HEK293 (cell line): ENCODE measurements around the gene TMED9.

ENCODE experiments used
- SP7 ChIP-seq: fragments of 450-650 bp; formaldehyde crosslinking; IDR thresholded peaks from 2 replicates; pipeline ENCODE4 v1.5.1; 2016; ENCODE audit warnings: missing biosample characterization, missing genetic modification characterization
- TCF7L2 ChIP-seq: IDR thresholded peaks from 2 replicates; pipeline ENCODE4 v1.6.1; 2011; ENCODE audit warnings: low read depth, mild to moderate bottlenecking, inconsistent platforms, low read length, moderate library complexity, borderline replicate concordance
- YY1 ChIP-seq: fragments of 450-650 bp; formaldehyde crosslinking; IDR thresholded peaks from 2 replicates; pipeline ENCODE4 v1.5.1; 2018; ENCODE audit warnings: missing biosample characterization, missing genetic modification characterization
- ZBTB17 ChIP-seq: fragments of 450-650 bp; formaldehyde crosslinking; IDR thresholded peaks from 2 replicates; pipeline ENCODE4 v1.5.1; 2016; ENCODE audit warnings: missing biosample characterization, missing genetic modification characterization
- ZBTB7A ChIP-seq: fragments of 450-650 bp; formaldehyde crosslinking; IDR thresholded peaks from 2 replicates; pipeline ENCODE4 v1.5.1; 2016; ENCODE audit warnings: low read depth, missing biosample characterization, missing genetic modification characterization
- ZNF24 ChIP-seq: fragments of 450-650 bp; formaldehyde crosslinking; IDR thresholded peaks from 2 replicates; pipeline ENCODE4 v1.5.1; 2016; ENCODE audit warnings: missing biosample characterization, missing genetic modification characterization
- ZNF311 ChIP-seq: fragments of 450-650 bp; formaldehyde crosslinking; IDR thresholded peaks from 2 replicates; pipeline ENCODE4 v1.5.1; 2017; ENCODE audit warnings: missing biosample characterization, missing genetic modification characterization, borderline replicate concordance
- ZNF416 ChIP-seq: fragments of 450-650 bp; formaldehyde crosslinking; IDR thresholded peaks from 2 replicates; pipeline ENCODE4 v1.5.1; 2016; ENCODE audit warnings: missing biosample characterization, missing genetic modification characterization
- ZNF626 ChIP-seq: fragments of 450-650 bp; sonication (Bioruptor Pico); formaldehyde crosslinking; IDR thresholded peaks from 2 replicates; pipeline ENCODE4 v1.5.1; 2018; ENCODE audit warnings: missing biosample characterization, missing genetic modification characterization, inconsistent platforms
- ZNF792 ChIP-seq: fragments of 450-650 bp; formaldehyde crosslinking; IDR thresholded peaks from 2 replicates; pipeline ENCODE4 v1.5.1; 2016; ENCODE audit warnings: missing biosample characterization, missing genetic modification characterization
- ZSCAN16 ChIP-seq: fragments of 450-650 bp; formaldehyde crosslinking; IDR thresholded peaks from 2 replicates; pipeline ENCODE4 v1.5.1; 2016; ENCODE audit warnings: missing biosample characterization, missing genetic modification characterization
- TF ChIP-seq, protein P1 (sequence below): fragments of 450-650 bp; formaldehyde crosslinking; IDR thresholded peaks from 2 replicates; pipeline ENCODE4 v1.5.1; 2016; ENCODE audit warnings: missing biosample characterization, missing genetic modification characterization
- TF ChIP-seq, protein P2 (sequence below): fragments of 450-650 bp; formaldehyde crosslinking; IDR thresholded peaks from 2 replicates; pipeline ENCODE4 v1.5.1; 2017; ENCODE audit warnings: missing biosample characterization, missing genetic modification characterization
- TF ChIP-seq, protein P3 (sequence below): fragments of 450-650 bp; formaldehyde crosslinking; IDR thresholded peaks from 2 replicates; pipeline ENCODE4 v1.5.1; 2016; ENCODE audit warnings: missing biosample characterization, missing genetic modification characterization

DNA sequence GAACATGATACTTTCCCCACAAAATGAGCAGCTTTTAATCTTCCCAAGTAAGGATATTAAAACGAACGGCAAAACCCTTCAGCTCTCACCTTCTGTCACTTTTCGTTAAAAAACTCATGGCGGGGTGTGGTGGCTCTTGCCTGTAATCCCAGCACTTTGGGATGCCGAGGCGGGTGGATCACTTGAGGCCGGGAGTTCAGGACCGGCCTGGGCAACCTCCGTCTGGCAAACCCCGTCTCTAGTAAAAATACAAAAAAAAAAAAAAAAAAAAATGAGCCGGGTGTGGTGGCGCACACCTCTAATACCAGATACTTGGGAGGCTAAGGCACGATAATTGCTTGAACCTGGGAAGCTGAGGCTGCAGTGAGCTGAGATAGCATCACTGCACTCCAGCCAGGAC lies 902 bp downstream of the TMED9 start:
- no peak for TF ChIP-seq ZNF24 (tag by site-specific recombination)
- TF ChIP-seq, protein P1, sequence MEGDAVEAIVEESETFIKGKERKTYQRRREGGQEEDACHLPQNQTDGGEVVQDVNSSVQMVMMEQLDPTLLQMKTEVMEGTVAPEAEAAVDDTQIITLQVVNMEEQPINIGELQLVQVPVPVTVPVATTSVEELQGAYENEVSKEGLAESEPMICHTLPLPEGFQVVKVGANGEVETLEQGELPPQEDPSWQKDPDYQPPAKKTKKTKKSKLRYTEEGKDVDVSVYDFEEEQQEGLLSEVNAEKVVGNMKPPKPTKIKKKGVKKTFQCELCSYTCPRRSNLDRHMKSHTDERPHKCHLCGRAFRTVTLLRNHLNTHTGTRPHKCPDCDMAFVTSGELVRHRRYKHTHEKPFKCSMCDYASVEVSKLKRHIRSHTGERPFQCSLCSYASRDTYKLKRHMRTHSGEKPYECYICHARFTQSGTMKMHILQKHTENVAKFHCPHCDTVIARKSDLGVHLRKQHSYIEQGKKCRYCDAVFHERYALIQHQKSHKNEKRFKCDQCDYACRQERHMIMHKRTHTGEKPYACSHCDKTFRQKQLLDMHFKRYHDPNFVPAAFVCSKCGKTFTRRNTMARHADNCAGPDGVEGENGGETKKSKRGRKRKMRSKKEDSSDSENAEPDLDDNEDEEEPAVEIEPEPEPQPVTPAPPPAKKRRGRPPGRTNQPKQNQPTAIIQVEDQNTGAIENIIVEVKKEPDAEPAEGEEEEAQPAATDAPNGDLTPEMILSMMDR (tag by site-specific recombination) = no peak
- no peak for TF ChIP-seq ZNF792
- no peak for TF ChIP-seq ZSCAN16 (tag by site-specific recombination)
- TF ChIP-seq TCF7L2 = no peak
- TF ChIP-seq ZNF626 (tag by site-specific recombination) = no peak
- TF ChIP-seq ZNF416 (tag by site-specific recombination) = no peak
- TF ChIP-seq ZNF311 (tag by site-specific recombination) = no peak
- TF ChIP-seq ZBTB17 = no peak
- TF ChIP-seq, protein P2, sequence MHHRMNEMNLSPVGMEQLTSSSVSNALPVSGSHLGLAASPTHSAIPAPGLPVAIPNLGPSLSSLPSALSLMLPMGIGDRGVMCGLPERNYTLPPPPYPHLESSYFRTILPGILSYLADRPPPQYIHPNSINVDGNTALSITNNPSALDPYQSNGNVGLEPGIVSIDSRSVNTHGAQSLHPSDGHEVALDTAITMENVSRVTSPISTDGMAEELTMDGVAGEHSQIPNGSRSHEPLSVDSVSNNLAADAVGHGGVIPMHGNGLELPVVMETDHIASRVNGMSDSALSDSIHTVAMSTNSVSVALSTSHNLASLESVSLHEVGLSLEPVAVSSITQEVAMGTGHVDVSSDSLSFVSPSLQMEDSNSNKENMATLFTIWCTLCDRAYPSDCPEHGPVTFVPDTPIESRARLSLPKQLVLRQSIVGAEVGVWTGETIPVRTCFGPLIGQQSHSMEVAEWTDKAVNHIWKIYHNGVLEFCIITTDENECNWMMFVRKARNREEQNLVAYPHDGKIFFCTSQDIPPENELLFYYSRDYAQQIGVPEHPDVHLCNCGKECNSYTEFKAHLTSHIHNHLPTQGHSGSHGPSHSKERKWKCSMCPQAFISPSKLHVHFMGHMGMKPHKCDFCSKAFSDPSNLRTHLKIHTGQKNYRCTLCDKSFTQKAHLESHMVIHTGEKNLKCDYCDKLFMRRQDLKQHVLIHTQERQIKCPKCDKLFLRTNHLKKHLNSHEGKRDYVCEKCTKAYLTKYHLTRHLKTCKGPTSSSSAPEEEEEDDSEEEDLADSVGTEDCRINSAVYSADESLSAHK = no peak
- TF ChIP-seq SP7 (tag by site-specific recombination) = no peak
- no peak for TF ChIP-seq ZBTB7A (tag by site-specific recombination)
- TF ChIP-seq, protein P3, sequence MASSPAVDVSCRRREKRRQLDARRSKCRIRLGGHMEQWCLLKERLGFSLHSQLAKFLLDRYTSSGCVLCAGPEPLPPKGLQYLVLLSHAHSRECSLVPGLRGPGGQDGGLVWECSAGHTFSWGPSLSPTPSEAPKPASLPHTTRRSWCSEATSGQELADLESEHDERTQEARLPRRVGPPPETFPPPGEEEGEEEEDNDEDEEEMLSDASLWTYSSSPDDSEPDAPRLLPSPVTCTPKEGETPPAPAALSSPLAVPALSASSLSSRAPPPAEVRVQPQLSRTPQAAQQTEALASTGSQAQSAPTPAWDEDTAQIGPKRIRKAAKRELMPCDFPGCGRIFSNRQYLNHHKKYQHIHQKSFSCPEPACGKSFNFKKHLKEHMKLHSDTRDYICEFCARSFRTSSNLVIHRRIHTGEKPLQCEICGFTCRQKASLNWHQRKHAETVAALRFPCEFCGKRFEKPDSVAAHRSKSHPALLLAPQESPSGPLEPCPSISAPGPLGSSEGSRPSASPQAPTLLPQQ (tag by site-specific recombination) = no peak
- TF ChIP-seq YY1 (tag by site-specific recombination) = no peak
